Measurements from ENCODE around the gene SEC31A. TPM values are rescaled to one million over a fixed set of nuclear protein-coding genes. Genes with fewer than 3 reads are reported as not detected.

SEC31A gene
- total RNA-seq, 1 donor from 2014 or later: 210 TPM

- Histone ChIP-seq H3K4me1 (peaks cover 18% of the 10 kb centered on the region), H3K4me3 (peak overlapping the region; percentile 60), H3K27me3 (peaks cover 100% of the 10 kb centered on the region), H3K9ac (no peak overlapping the region), H3K79me2 (ENCODE audit: low read depth) (no peaks in the 10 kb centered on the region), H4K20me1 (ENCODE audit: low read depth) (peaks cover 14% of the 10 kb centered on the region), H3F3A (ENCODE audit: low read depth) (peaks cover 35% of the 10 kb centered on the region), H3K4me2 (peak overlapping the region; percentile 96), H2AFZ (replicated peaks) (peak overlapping the region; percentile 38), H3K27ac (no peak overlapping the region), H3K9me3 (ENCODE audit: low read depth) (no peaks in the 10 kb centered on the region), H3K36me3 (no peaks in the 10 kb centered on the region)
- H3K27me3 Mint-ChIP-seq (ENCODE audit: insufficient read depth, low read depth): peaks cover 2% of the 10 kb centered on the region
- TF ChIP-seq CTCF (IDR thresholded peaks at IDR 0.05) (no peak), EZH2phosphoT487 (IDR thresholded peaks at IDR 0.05) (no peak), EZH2 (IDR thresholded peaks at IDR 0.05) (no peak)
- peaks cover 5% of the 10 kb centered on the region for H3K36me3 Mint-ChIP-seq
- H3K4me1 Mint-ChIP-seq: peaks cover 32% of the 10 kb centered on the region
- H3K9me3 Mint-ChIP-seq: no peaks in the 10 kb centered on the region
- no peak overlapping the region for H3K27ac Mint-ChIP-seq
- H3K4me3 Mint-ChIP-seq: peak overlapping the region; percentile 89
- peak; percentile 66 for DNase-seq (ENCODE audit: low spot score)
These were observed 91.7 kb downstream of the SEC31A start for GRCh38 chr4:82799006-82799881.

- Mint-ChIP-seq H3K27ac (no peak within 1 kb of the TSS), H3K36me3 (peaks cover 8% of the 10 kb centered on the region), H3K4me3 (peak within 1 kb of the TSS; percentile 99), H3K27me3 (ENCODE audit: insufficient read depth, low read depth) (peaks cover 2% of the 10 kb centered on the region), H3K9me3 (no peaks in the 10 kb centered on the region), H3K4me1 (peaks cover 37% of the 10 kb centered on the region)
- H3K79me2 ChIP-seq (ENCODE audit: low read depth): no peaks in the 10 kb centered on the region
- peaks cover 41% of the 10 kb centered on the region for H3F3A ChIP-seq (ENCODE audit: low read depth)
- H2AFZ ChIP-seq (replicated peaks): peak within 1 kb of the TSS; percentile 38
- TF ChIP-seq EZH2phosphoT487 (IDR thresholded peaks at IDR 0.05): no peak
- no peak for TF ChIP-seq EZH2 (IDR thresholded peaks at IDR 0.05)
- no peak for TF ChIP-seq CTCF (IDR thresholded peaks at IDR 0.05)
- H3K4me2 ChIP-seq: peak within 1 kb of the TSS; percentile 96
- H3K9me3 ChIP-seq (ENCODE audit: low read depth): no peaks in the 10 kb centered on the region
- peak; percentile 93 for DNase-seq (ENCODE audit: low spot score)
- peaks cover 21% of the 10 kb centered on the region for H3K4me1 ChIP-seq
- no peaks in the 10 kb centered on the region for H3K36me3 ChIP-seq
- peak within 1 kb of the TSS; percentile 60 for H3K4me3 ChIP-seq
- peaks cover 22% of the 10 kb centered on the region for H4K20me1 ChIP-seq (ENCODE audit: low read depth)
- H3K27me3 ChIP-seq: peaks cover 100% of the 10 kb centered on the region
- no peak within 1 kb of the TSS for H3K27ac ChIP-seq
- H3K9ac ChIP-seq: peak within 1 kb of the TSS; percentile 6
These were observed 92.6 kb downstream of the SEC31A start, which contains the start of gene SCD5 for GRCh38 chr4:82798168-82799005. TSS of gene SCD5 (minus strand) at chr4:82798796. CDS start at chr4:82798537, 259 bp downstream.

GRCh38 chr4:82797405-82798111 lies 93.4 kb downstream of the SEC31A start:
- Mint-ChIP-seq H3K4me3 (peak overlapping the region; percentile 99), H3K27me3 (ENCODE audit: insufficient read depth, low read depth) (peaks cover 2% of the 10 kb centered on the region), H3K36me3 (peaks cover 8% of the 10 kb centered on the region), H3K9me3 (no peaks in the 10 kb centered on the region), H3K4me1 (peaks cover 45% of the 10 kb centered on the region), H3K27ac (peak overlapping the region; percentile 94)
- peaks cover 3% of the 10 kb centered on the region for H3K79me2 ChIP-seq (ENCODE audit: low read depth)
- DNase-seq (ENCODE audit: low spot score): peak; percentile 61
- no peak for TF ChIP-seq EZH2 (IDR thresholded peaks at IDR 0.05)
- TF ChIP-seq CTCF (IDR thresholded peaks at IDR 0.05): no peak
- peak; percentile 27 for TF ChIP-seq EZH2phosphoT487 (IDR thresholded peaks at IDR 0.05)
- peaks cover 49% of the 10 kb centered on the region for H3F3A ChIP-seq (ENCODE audit: low read depth)
- H3K9me3 ChIP-seq (ENCODE audit: low read depth): no peaks in the 10 kb centered on the region
- peaks cover 30% of the 10 kb centered on the region for H4K20me1 ChIP-seq (ENCODE audit: low read depth)
- peaks cover 30% of the 10 kb centered on the region for H3K4me1 ChIP-seq
- H3K4me3 ChIP-seq: peak overlapping the region; percentile 60
- H3K27ac ChIP-seq: no peak overlapping the region
- peak overlapping the region; percentile 26 for H2AFZ ChIP-seq (replicated peaks)
- no peaks in the 10 kb centered on the region for H3K36me3 ChIP-seq
- H3K27me3 ChIP-seq: peaks cover 98% of the 10 kb centered on the region
- H3K9ac ChIP-seq: no peak overlapping the region
- H3K4me2 ChIP-seq: peak overlapping the region; percentile 96

All from neural progenitor cell (in vitro differentiated cells).